HG03025 (cell line): ENCODE results near the gene SERPINC1.
"Not testable (repeated sequence)": the region's sequence is repeated elsewhere in the genome, so short reads cannot be mapped to it uniquely, and the experiment has no call there.

ENCODE experiments used
- ATAC-seq: cut with Tn5 transposase; IDR thresholded peaks from one replicate; pipeline ENCODE4 v1.9.1; 2021; ENCODE audit warnings: mild to moderate bottlenecking, moderate library complexity; ENCODE audit not compliant: unreplicated experiment, low FRiP score

SERPINC1 gene

DNA sequence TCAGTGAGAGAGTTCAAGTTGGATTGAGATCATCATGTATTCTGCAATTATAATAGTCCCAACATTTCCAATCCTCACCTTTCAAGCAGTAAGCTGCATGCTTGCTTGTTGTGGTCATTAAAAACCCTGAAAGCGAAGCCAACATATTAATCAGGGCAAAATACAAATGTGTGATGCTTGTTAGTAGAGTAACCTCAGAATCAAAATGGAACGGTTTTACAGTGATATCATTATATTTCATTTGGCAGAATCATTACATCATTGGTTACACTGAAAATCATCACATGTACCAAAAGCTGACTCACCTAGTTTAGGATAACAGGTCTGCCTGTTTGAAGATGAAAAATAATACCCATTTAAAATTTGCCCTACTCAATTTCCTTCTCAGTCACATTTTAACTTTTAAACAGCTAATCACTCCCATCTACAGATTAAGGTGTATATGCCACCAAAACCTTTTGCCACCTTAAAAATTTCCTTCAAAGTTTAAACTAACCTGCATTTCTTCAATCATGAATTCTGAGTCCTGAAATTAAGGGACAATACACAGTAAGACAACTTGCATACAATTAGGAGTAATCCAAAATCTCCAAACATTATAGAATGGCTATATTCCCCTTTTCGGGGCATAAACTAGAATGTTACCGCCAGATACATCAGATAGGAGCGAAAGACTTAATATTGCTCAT lies 52.8 kb downstream of the SERPINC1 start:
- no peak for ATAC-seq

DNA sequence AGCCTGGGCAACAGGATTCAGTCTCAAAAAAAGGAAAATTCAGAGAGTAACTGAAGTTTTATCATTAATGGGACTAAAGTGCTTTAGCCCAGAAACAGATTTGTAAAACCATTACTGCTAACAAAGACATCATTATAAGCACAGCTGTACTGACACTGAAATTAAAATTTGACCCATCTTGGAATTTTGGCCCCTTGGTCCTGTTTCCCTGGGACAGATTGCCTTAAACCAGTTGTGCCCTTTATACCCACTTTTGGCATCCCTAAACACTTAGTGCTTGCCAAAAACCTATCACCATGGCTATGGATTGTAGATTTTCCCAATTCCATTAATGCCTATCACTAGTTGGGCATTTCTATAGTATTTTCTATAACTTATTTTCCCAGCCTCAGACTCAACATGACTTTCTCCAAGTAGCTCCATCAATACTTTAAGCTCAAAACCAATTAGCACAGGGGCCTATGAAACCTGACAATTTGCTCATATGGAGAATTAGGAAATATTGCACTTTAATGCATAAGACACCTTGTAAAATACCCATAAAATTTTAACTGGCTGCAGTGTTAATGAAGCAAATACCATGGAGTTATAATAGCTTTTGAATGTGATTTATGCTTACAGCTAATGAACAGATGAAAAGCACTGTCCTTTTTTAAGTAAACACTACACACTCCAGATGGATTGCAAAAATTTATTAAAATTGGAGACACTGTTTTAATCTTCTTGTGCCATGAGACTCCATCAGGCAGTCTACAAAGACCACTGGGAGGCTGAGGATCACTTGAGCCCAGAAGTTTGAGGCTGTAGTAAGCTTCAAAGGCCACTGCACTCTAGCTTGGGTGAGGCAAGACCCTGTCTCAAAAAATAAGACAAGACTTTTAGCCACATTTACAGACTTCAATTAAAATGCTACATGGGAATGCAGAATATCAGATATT lies 53.6 kb downstream of the SERPINC1 start:
- no peak for ATAC-seq

DNA sequence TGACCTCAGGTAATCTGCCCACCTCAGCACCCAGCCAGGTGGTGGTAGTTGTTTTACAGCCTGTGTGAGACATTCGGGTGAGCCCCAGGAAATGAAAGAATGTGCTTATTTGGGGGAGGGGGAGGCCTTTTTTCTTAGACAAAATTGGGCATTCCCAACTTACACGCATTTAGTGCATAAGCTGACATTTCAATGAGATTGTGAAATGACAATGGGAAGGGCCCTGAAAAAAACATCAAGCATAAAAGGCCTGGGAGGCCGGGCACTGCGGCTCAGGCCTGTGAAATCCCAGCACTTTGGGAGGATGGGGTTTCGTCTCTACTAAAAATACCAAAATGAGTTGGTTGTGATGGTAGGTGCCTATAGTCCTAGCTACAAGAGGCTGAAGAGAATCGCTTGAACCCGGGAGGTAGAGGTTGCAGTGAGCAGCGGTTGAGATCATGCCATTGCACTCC lies 54.3 kb downstream of the SERPINC1 start:
- no peak for ATAC-seq

DNA sequence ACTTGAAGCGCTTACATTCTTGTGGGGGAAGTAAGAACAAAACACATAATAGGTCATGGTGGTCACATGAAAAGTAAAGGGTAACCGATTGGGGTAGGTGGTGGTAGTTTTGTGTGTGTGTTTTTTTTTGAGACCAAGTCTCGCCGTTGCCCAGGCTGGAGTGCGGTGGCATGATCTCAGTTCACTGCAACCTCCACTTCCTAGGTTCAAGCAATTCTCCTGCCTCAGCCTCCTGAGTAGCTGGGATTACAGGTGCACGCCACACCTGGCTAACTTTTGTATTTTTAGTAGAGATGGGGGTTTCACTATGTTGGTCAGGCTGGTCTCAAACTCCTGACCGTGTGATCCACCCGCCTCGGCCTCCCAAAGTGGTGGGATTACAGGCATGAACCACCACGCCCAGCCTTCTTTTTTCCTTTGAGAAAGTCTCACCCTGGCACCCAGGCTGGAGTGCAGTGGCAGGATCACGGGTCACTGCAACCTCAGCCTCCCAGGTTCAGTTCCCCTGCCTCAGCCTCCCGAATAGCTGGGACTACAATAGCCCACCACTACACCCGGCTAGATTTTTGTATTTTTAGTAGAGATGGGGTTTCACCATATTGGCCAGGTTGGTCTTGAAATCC lies 54.9 kb downstream of the SERPINC1 start:
- ATAC-seq: not testable (repeated sequence)

DNA sequence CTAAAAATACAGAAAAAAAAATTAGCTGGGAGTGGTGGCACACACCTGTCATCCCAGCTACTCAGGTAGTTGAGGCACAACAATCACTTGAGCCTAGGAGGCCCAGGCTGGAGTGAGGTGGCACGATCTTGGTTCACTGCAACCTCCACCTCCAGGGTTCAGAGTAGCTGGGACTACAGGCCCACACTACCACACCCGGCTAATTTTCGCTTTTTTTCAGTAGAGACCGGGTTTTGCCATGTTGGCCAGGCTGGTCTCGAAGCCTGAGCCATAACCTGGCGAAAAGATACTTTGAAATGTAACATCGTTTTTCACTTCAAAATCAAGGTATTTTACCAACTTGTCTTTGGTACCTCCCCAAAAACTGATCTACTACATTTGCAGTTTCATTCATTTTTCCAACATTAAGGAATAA lies 55.4 kb downstream of the SERPINC1 start:
- ATAC-seq: no peak

DNA sequence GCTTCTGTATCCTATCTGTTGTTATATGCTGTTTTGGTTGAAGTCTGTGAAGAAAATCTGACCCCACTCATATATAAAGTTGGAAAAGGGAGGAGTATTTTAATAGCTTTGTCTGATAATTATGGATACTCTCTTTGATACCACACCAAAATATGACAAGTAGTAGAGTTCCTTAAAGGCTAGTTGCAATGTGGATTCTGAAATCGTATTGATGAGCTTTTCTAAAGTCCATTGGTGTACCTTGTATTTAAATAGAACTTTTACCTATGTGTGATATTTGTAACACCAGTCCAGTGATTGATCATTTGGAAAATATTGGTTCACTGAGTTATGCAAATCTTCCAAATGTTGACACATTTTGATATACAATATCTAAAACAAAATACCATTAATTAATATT lies 57.1 kb downstream of the SERPINC1 start:
- no peak for ATAC-seq

DNA sequence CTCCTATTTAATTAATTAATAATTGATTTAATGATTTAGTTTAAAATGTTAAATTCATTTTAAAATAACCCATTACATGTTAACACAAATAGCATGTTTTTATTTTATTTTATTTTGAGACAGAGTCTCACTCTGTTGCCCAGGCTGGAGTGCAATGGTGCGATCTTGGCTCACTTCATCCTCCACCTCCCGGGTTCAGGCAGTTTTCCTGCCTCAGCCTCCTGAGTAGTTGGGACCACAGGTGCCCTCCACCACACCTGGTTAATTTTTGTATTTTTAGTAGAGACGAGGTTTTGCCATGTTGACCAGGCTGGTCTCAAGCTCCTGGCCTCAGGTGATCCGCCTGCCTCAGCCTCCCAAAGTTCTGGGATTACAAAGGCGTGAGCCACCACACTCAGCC lies 57.6 kb downstream of the SERPINC1 start:
- ATAC-seq: not testable (repeated sequence)

DNA sequence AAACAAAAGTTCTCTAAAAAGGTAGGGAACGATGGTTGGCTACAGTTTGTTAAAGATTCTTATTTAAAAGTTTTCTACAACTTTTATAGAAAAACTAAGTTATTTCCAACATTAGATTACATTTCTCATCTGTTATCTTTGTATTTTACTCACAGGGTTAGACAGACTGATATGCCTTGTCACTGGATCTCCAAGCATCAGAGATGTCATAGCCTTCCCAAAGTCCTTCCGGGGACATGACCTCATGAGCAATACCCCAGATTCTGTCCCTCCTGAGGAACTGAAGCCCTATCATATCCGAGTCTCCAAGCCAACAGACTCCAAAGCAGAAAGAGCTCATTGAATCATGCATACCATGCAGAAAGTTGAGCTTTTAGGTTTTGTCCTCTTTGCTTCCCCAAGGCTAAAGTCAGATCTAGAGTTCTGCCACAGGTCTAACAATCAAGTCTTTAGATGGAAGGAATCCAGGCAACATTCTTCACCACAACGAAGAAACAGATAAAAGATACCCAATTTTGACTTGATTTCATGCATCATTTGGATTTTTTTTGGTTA lies 59.7 kb downstream of the SERPINC1 start:
- no peak for ATAC-seq

DNA sequence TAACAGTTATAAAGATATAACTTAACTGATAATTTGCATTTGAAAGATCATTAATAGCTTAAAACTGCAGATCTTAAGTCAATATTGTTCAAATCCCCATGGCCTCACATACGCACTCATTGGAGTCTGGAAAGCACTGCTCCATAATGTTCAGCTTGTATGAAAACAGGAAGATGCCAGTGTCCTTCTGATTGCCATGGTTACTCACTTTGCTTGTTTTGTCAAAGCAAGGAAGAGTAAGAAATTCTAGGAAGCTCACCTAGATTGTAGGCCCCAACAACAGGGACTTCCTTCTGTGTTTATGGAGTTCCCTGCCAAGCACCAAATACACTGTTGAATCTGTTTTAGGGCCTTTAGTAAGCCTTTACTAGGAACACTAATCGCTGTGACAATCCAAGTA lies 60.2 kb downstream of the SERPINC1 start:
- no peak for ATAC-seq

DNA sequence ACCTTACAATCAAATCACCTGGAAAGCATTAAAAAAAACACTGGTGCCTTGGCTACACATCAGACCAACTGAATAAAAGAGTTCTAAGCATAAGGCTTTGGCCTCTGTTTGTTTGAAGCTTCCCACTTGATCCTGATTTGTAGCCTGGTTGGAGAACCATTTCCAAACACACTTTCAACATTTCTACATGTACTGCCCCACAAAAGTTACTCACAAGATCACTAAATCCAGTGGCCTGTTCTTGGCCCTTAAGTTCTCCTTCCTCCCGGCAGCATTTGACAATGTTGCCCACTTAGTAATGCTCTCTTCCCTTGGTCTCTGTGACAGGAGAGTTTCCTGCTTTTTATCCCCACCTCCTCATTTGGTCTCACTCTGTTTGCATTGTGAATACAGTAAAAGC lies 61.1 kb downstream of the SERPINC1 start:
- no peak for ATAC-seq
